GM12864 (cell line): Measurements from ENCODE around the gene CD28.

Experiments used
- DNase-seq: peaks from one replicate; pipeline ENCODE4 v3.0.0-alpha.2; 2011; ENCODE audit warnings: low read depth
- H3K4me3 ChIP-seq: 2 replicates; pipeline ENCODE4 v1.5.1; 2011; ENCODE audit warnings: mild to moderate bottlenecking, low read depth, low read length, control low read depth
- TF ChIP-seq, protein P1 (sequence below): IDR thresholded peaks from 2 replicates; pipeline ENCODE4 v1.5.1; 2011; ENCODE audit warnings: low read depth, mild to moderate bottlenecking, moderate library complexity, low read length, control low read depth, inconsistent platforms; ENCODE audit errors: missing control alignments

Gene CD28

DNA sequence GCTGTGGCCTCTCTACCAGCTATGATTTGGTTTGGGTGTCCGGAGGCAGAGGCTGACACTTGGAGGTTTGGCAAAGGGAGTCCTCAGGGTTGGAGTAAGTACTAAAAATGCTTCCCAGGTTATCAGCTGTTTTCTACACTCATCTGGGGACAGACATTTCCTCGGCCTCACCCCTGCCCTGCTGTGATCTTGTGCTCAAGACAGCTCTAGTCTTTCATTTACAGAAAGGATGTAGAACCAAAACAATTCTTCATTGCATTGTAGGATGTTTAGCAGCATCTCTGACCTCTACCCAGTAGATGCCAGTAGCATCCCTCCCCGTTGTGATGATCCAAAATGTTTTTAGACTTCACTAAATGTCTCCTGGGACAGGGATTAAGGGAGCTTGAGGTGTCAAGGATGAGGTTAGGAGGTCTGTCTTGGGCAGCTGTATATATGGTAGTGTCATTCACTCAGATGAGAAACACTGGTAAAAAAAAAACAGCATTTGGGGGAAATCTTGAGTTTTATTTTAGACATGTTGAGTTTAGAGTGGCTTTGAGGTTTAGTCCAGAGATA is 26.6 kb downstream of the CD28 start:
- TF ChIP-seq, protein P1, sequence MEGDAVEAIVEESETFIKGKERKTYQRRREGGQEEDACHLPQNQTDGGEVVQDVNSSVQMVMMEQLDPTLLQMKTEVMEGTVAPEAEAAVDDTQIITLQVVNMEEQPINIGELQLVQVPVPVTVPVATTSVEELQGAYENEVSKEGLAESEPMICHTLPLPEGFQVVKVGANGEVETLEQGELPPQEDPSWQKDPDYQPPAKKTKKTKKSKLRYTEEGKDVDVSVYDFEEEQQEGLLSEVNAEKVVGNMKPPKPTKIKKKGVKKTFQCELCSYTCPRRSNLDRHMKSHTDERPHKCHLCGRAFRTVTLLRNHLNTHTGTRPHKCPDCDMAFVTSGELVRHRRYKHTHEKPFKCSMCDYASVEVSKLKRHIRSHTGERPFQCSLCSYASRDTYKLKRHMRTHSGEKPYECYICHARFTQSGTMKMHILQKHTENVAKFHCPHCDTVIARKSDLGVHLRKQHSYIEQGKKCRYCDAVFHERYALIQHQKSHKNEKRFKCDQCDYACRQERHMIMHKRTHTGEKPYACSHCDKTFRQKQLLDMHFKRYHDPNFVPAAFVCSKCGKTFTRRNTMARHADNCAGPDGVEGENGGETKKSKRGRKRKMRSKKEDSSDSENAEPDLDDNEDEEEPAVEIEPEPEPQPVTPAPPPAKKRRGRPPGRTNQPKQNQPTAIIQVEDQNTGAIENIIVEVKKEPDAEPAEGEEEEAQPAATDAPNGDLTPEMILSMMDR: no peak
- H3K4me3 ChIP-seq: no peak overlapping the region
- DNase-seq: no peak

DNA sequence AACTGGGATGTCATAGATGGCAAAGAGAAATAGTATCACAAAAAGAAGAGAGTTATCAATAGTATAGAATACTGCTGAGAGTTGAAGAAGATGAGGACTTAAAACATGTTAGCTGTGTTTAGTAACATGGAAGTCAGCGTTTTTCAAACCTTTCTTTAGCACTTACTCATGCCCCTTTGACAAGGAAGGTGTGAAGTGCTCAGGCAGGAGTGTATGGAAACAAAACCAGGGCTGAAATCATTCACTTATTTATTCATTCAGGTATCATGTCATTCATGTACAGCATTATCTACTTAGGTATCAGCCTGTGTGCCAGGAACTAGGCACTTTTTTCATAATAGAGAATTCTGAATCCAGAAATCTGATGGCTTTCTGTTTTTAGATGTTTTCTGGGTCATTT is 27.2 kb downstream of the CD28 start:
- no peak for DNase-seq
- TF ChIP-seq, protein P1: no peak
- no peak overlapping the region for H3K4me3 ChIP-seq

DNA sequence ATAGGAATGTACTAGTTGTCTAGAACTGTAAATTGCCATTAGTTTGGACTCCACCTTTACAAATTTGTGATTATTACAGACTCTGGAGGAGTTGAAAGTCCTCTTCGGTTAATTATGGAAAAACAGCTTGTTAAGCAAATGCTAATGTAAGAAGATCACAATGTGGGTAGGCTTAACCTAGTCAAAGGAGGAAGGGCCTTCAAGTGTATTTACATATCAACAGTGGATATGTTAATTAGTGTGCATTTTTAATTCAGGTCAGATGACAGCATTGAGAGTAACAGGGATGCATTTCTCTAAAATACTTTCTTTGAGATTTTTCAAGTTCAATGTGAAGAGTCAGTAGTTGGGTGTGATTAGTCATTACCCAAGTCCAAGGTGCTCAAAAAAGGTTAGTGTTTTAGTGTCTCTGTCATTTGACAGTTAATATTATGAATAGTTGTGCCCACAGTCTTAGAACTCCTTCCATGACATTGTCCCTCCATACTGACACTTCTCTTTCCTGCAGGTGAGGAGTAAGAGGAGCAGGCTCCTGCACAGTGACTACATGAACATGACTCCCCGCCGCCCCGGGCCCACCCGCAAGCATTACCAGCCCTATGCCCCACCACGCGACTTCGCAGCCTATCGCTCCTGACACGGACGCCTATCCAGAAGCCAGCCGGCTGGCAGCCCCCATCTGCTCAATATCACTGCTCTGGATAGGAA is 28.0 kb downstream of the CD28 start:
- TF ChIP-seq, protein P1: no peak
- no peak for DNase-seq
- H3K4me3 ChIP-seq: no peak overlapping the region

DNA sequence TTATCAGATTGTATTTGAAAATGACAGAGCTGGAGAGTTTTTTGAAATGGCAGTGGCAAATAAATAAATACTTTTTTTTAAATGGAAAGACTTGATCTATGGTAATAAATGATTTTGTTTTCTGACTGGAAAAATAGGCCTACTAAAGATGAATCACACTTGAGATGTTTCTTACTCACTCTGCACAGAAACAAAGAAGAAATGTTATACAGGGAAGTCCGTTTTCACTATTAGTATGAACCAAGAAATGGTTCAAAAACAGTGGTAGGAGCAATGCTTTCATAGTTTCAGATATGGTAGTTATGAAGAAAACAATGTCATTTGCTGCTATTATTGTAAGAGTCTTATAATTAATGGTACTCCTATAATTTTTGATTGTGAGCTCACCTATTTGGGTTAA is 30.9 kb downstream of the CD28 start:
- DNase-seq: peak; percentile 5
- H3K4me3 ChIP-seq: no peak overlapping the region
- TF ChIP-seq, protein P1: no peak

DNA sequence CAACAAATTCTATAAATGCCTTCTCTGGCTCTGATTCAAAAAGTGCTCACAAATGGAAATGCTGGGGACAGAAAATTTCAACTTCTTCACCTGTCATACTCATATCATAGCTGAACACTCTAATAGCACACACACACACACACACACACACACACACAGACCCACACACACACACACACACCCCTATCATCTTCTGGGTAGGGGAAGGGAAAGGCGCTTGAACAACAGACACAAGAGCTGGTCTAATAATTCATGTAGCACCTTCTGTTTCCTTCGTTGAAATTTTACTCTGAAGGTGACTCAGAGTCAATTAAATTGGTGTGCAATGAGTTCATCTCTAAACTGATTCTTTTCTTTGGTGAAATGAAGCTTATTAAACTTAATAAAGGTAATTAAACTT is 32.9 kb downstream of the CD28 start:
- H3K4me3 ChIP-seq: no peak overlapping the region
- DNase-seq: no peak
- TF ChIP-seq, protein P1: no peak

DNA sequence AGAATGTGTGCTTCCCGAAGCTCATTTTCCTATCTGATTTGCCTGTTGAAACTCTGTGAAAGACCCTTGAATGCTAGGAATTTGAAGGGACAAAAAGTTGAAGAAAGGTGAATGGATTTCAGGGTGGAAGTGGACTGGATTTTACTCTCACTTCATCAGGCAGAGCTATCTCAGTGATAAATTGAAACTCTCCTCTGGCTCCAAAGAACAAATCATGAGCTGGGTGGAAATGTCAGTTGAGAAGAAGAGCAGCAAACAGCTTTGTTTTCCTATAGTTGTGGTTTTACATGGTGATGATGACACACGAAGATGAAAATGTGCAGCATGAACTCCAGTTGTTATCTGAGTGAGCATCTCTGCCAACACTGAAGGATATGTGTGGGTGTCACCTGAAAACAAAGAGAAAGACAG is 34.4 kb downstream of the CD28 start:
- TF ChIP-seq, protein P1: no peak
- no peak for DNase-seq
- no peak overlapping the region for H3K4me3 ChIP-seq

DNA sequence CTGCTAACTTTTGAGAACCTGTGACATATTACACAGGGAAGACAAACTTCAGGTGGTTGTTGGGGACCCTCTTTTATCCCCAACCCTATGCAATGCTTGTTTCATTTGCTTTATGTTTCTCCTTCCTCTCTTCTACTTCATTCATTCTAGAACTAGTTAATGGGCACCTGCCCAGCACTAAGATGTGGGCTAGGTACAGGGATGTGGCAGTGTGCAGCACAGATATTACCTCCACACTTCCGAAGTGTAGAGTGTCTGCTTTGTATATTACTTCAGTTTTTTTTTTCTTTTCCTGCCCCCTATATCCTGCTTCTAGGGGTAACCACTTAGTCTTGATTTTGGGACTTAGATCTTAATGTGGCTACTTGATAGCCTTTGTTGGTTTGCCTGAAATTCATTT is 35.1 kb downstream of the CD28 start:
- H3K4me3 ChIP-seq: no peak overlapping the region
- TF ChIP-seq, protein P1: no peak
- no peak for DNase-seq
